Fibroblast of skin of abdomen (primary cell): ENCODE measurements around the gene PTK6.
"Not testable (repeated sequence)": the region's sequence is repeated elsewhere in the genome, so short reads cannot be mapped to it uniquely, and the experiment has no call there.

Experiments
- DNase-seq: peaks from one replicate; pipeline ENCODE4 v3.0.0-alpha.2; 2013

Gene PTK6

DNA sequence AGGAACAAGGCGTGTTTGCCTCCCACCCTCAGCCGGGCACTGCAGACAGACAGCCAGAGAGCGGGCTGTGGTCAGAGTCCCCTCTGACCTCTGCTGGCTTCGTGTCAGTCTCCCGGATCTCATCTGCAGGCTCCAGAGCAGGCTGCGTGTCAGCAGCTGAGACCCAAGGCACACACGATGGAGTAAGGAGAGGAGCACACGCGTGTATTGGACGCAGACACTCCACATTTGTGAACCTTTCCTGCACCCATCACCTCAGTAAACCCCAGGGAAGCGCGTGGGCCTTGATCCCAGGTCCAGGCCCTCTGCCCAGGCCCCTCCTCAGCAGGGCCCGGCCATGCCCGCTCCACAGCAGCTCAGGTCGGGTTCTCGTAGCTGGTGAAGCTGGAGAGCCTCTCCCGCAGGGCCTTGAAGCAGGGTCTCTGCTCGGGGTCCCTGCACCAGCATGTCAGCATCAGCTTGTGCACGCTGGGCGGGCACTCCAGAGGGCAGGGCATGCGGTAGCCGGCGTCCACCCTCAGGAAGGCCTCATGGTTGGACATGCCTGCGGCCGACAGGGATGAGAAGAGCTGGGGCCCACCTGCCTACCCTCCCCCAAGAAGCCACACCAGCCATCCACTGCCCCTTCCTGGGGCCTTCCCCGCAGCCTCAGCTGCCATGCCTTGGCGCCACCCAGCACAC is 7.9 kb downstream of the PTK6 start:
- DNase-seq = no peak

DNA sequence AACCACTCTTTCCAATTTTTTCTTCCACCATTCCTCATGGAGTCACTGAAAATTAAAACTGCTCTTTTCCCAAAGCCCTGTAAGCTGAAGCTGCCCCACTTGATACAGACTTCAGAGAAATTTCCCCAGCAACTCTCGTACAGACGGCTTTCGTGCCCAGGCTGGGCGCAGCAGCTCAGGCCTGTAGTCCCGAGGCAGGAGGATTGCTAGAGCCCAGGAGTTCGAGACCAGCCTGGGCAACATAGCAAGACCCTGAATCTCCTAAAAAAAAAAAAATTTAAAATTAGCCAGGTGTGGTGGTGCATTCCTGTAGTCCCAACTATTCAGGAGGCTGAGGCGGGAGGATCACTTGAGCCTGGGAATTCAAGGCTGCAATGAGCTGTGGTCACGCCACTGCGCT is 10.0 kb downstream of the PTK6 start:
- no peak for DNase-seq

DNA sequence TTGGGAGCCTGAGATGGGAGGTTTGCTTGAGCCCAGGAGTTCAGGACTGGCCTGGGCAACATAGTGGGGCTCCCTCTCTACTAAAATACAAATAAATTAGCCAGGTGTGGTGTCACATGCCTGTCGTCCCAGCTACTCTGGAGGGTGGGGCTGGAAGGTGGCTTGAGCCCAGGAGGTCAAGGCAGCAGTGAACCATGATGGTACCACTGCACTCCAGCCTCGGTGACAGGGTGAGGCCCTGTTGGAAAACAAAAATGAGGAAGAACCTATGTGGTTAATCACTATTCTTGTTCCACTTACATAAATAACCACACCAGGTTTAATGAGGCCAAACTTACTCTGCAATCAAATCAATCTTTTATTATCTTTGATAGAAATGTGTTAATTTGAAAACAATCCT is 11.2 kb downstream of the PTK6 start:
- DNase-seq = no peak

- no peak for DNase-seq
Observed at GRCh38 chr20:63525185-63525584, 12.0 kb downstream of the PTK6 start.

DNA sequence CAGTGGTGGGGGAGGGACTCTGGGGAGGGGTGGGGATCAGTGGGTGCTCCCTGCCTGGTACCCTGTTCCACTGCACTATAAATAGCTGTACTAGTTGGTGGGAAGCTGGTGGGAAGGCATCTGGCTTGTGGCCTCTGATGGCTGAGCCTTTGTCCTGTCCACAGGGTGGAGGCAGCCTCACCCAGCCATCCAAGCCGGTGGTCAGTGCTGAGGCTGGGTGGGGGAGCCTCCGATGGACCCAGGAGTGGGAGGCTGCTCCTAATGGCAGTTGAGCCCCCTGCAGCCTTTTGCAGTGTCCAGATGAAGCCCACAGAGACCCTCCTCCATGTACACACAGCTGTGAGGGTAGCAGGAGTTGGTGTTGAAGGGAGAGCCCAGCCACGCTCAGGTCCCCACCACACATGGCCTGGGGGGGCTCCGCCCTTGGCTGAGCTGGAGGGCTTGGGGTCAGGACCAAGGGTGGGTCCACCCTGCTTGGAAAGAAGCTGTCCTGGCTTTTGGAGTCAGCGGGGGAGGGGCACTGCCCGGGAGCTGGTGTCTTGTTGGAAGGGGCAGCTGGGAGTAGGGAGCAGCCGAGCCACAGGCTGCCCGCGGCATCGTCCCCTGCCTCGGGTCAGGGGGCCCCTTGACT is 14.1 kb downstream of the PTK6 start:
- DNase-seq = no peak

DNA sequence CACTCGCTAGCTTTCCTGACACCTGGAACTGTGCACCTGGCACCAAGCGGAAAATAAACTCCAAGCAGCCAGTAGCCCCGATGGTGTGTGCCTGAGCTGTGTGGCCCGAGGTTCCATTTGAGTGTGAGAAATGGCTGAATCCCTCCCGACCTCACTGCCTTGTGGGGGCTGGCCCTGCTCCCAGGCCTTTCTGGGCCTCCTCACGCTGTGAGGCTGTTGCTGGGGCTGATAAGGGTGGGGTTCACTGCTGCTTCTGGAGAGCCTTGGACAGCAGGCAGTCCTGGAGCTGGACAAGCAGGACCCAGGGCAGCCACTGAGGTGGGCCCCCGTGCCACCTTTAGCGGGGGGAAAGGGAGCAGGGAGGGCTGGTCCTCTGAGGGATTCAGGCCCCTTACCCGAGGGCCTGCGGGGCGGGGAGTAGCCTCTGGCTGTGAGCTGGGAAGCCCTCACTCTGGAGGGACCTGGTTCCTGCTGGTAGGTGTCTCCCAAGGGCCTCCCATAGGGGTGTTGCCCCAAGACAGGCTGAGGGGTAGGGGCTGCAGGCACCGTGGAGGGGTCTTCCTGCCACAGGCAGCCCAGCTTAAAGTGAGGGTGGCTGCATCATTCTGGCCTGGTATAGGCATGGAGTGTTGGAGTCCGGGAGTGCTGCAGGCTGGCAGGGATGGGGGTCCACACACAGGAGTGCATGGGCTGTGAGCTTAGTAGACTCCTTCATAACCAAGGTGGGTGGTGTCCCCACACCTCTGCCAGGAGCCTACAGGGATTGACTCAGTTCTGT is 14.9 kb downstream of the PTK6 start:
- DNase-seq = no peak

DNA sequence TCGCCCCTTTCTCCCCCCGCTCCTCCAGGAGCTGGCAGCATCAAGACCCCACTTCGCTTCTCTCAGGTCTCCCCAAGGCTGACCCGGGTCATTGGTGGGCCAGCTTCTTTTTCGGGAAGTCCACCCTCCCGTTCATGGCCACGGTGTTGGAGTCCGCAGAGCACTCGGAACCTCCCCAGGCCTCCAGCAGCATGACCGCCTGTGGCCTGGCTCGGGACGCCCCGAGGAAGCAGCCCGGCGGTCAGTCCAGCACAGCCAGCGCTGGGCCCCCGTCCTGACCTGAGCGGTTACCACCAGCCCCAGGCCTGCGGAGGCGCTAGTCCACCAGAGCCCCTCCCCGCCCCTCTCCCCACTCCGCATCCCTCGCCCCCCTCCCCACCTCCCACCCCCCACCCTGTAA is 15.6 kb downstream of the PTK6 start:
- DNase-seq = no peak

DNA sequence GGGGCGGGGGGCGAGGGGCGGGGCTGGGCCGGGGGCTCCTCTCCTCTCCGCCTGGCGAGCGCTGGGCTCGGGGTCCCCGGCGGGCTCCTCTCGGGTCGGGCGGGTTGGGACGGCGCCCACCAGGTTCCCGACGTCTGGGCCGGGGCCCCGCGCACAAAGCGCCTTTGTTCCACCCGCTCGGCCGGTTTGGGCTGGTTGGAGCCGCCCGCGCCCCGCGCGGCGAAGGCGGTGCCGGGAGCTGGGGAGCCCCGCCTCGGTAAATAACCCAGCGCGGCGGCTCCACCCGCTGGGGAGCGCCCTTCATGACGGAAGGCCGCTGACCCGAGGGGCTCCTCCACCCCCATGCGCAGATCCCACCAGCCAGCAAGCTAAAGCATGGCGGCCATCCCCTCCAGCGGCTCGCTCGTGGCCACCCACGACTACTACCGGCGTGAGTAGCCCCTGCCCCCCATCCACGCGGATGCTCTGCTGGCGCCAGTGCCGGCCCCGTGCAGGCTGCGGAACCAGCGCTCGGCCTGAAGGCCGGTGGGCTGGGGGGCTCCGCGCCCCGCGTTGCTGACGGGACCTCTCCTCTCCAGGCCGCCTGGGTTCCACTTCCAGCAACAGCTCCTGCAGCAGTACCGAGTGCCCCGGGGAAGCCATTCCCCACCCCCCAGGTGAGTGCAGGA is 16.1 kb downstream of the PTK6 start:
- DNase-seq = peak; percentile 65

- peak; percentile 81 for DNase-seq
Observed at GRCh38 chr20:63520504-63520933, 16.7 kb downstream of the PTK6 start, which contains the start of gene PPDPF. Gene PPDPF, plus strand, starts transcription at chr20:63520765. Its CDS starts 544 bp downstream, at chr20:63521309.

DNA sequence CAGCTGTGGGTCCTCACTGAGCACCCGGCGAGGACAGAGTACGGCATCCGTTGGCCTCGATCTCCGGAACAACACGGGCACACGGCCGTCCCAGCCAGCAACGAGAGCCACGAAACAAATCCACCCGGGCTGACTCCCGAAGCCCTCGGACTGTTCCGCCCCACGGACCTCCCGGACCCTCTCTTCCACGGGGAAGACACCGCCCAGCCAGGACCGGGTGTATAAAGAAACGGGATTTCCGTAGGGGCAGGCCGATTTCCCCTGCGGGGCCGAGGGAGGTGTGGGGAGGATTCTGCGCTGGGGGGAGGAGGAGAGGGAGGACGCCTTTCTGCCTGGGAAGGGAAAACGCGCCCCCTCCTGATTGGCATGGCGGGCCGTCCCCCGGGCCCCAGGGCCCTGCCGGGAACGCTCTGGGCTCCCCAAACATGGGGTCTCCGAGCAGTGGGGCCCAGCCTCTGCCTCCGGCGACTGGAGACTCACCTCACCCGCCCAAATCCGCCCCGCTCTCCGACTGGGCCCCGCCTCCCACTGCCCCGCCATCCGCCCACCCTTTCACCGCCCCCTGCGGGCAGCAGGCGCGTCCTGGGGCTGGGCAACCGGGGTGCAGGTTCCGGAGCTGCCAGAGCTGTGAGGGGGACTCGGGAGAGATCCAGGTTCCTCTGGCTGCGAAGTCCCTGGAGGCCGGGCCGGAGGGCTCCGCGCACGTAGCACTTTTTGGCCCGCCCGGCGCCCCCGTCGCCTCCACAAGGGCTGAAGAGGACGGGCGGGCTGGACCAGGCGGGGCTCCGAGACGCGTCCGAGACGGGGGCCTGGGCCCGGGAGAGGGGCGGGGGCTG is 17.3 kb downstream of the PTK6 start:
- peak; percentile 57 for DNase-seq

GRCh38 chr20:63518946-63519667 is 18.1 kb downstream of the PTK6 start:
- DNase-seq = no peak

DNA sequence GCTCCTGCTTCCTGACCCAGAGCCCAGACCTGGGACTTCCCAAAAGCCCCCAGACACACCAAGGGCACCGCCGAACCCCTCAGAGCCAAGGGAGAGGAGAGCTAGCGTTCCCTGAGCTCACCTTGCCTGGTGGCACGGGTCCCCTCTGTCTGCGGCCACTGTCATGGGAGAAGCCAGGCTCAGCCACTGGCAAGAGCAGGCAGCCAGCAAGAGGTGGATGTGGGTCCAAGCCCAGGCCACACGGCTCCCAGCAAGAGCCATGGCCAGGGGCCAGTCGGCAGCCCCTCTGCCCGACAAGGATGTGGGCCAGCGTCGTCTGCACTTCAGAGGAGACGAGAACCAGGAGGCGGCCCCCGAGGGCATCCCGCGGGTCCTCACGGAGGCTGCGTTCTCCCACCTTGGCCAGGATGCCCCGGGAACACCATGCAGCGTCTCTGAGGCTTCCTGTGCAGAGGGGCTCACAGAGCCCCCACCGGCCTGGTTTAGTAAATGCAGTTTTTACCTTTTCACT is 18.8 kb downstream of the PTK6 start:
- no peak for DNase-seq

DNA sequence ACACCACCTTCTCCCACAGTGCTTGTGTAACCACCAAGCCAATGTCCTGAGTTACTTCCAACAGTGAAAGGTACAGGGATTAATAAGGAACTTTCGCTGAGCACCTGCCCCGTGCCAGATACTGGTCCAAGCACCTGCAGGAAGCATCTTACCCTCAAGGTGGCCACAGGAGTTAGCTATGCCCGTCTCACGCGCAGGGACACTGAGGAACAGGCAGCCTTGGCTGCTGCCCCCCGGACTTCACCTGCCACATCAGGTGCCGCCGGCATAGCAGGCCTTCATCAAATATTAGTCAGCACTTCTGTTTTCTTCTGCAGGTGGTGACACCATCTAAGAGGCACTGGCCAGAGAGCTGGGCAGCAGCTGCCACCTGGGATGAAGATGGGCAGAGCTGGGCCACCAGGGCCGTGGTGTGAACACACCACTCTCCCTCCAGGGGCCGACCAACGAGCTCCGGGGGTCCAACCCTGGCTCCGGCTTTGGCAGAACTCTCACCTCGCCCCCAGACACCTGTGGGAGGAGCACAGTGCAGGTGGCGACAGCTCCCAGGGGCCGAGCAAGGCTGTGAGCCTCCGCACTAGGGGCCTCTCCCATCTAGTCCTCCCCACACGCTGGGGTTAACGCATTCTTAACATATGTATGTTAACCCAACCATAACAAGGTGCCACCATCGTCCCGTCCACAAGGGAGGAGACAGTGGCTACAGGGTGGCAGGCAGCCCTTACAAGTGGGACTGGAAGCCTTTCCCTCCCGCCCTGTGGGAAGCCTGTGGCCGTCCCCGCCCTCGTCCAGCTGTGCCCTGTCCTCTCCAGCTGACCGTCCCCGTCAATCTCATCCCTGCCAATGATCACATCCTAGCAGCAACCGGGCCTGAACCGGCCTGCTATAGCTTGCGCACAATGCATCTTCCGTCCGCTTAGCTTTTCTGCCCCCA is 19.5 kb downstream of the PTK6 start:
- no peak for DNase-seq

- DNase-seq = not testable (repeated sequence)
Observed at GRCh38 chr20:63514520-63514919, 22.7 kb downstream of the PTK6 start.

DNA sequence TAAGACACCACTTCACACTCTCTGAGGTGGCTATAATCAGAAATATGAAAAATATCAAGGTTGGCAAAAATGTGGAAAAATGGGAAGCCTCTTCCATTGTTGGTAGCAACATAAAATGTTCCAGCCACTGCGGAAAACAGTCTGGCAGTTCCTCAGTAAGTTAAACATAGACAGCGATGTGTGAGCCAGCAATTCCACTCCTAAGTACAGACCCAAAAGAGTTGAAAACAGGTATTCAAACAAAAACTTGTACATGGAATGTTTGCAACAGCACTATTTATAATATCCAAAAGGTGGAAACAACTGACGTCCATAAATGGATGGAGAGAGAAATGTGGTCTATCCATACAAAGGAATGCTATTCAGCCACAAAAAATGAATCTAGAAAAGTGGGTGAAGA is 24.0 kb downstream of the PTK6 start:
- no peak for DNase-seq

DNA sequence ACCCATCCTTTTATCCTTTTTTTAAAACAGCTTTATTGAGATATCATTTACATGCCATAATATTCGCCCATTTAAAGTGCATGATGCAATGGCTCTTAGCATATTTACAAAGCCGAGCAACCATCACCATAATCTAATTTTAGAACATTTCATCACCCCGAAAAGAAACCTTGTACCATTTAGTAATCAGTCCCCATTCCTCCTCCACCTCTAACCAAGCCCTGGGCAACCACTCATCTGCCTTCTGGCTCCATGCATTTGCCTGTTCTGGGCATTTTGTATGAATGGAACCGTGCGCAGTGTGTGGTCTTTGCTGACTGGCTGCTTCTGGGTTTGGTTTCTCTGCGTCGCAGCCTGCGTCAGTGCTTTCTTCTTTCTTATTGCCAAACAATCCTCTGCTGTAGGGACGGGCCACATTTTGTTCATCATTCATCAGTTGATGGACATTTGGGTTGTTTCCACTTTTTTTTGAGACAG is 28.1 kb downstream of the PTK6 start:
- no peak for DNase-seq

GRCh38 chr20:63508072-63508768 is 29.0 kb downstream of the PTK6 start:
- DNase-seq = no peak

GRCh38 chr20:63507083-63507743 is 30.0 kb downstream of the PTK6 start:
- no peak for DNase-seq

DNA sequence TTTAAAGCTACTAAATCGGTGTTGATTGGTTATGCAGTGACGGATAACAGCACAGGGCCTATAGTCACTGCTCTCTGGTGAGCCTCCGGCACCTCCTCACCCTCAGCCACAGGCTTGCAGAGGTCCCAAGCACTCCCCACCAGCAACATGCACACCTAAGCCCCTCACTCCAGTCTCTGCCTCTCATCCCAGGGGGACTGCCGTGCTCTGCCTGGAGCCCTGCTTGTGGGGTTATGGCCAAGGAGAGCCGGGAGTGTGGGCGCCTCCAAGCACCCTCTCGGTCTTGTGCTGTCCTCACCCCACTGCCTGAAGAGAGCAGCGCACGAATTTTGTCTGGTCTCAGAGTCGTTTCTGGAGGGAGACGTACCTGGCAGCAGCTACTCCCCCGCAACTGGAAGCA is 31.5 kb downstream of the PTK6 start:
- no peak for DNase-seq
